ENCODE measurements around the gene ANTKMT. TPM values are rescaled to one million over a fixed set of nuclear protein-coding genes. Genes with fewer than 3 reads are reported as not detected.

Gene ANTKMT
- total RNA-seq, 3 donors from 2014 or later: 29.9 to 35.7 (median 30.4) TPM

DNA sequence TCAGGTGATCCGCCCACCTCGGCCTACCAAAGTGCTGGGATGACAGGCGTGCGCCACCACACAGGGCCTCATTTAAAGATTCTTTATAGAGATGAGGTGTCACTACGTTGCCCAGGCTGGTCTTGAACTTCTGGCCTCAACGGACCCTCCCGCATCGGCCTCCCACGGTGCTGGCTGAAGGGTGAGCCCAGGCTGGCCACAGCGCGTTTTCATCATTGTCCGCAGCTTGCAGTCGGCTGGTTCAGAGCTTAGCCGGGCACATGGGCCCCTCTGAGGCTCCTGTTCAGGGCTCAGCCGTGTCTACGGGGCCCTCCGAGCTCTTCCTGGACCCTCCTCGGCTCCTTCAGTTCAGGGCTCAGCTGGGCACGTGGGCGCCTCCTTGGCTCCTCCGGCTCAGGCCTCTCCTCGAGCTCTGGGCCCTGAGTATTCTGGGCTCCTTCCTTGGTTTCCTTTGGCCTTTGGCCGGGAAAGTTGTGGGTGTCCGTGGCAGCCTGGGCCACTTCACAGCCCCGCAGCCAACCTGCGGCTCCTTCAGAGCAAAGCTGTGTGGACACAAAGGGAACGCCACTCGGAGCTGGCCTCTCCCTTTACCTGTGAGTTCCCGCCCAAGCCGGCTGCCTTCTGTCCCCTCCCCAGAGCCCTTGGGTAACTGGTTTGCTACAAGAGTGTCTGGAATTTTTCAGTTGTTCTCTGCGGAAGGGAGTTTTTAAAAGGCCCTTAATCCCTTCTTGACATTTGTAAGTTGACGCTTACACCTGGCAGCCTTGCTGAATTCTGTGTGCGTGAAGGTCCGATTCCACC, 38.4 kb downstream of the ANTKMT start:
- Histone ChIP-seq H3K4me3 (no peak overlapping the region), H3K27ac (peak overlapping the region in 1 of 2 donors; percentile 4), H3K4me1 (no peaks in the 10 kb centered on the region), H3K36me3 (no peaks in the 10 kb centered on the region), H3K9me3 (no peaks in the 10 kb centered on the region), H3K27me3 (peaks cover 0 to 21% of the 10 kb centered on the region in 2 donors)
- DNase-seq (ENCODE audit: low spot score in 2 of 2): no peak
- intact Hi-C loops (cut with DNase I; ENCODE audit: low total_unique reads): no loop called here
- no peak for TF ChIP-seq POLR2AphosphoS5 (IDR thresholded peaks at IDR 0.05)
- TF ChIP-seq POLR2A (IDR thresholded peaks at IDR 0.05): no peak
- TF ChIP-seq, protein P1, sequence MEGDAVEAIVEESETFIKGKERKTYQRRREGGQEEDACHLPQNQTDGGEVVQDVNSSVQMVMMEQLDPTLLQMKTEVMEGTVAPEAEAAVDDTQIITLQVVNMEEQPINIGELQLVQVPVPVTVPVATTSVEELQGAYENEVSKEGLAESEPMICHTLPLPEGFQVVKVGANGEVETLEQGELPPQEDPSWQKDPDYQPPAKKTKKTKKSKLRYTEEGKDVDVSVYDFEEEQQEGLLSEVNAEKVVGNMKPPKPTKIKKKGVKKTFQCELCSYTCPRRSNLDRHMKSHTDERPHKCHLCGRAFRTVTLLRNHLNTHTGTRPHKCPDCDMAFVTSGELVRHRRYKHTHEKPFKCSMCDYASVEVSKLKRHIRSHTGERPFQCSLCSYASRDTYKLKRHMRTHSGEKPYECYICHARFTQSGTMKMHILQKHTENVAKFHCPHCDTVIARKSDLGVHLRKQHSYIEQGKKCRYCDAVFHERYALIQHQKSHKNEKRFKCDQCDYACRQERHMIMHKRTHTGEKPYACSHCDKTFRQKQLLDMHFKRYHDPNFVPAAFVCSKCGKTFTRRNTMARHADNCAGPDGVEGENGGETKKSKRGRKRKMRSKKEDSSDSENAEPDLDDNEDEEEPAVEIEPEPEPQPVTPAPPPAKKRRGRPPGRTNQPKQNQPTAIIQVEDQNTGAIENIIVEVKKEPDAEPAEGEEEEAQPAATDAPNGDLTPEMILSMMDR (IDR thresholded peaks at IDR 0.05): no peak

DNA sequence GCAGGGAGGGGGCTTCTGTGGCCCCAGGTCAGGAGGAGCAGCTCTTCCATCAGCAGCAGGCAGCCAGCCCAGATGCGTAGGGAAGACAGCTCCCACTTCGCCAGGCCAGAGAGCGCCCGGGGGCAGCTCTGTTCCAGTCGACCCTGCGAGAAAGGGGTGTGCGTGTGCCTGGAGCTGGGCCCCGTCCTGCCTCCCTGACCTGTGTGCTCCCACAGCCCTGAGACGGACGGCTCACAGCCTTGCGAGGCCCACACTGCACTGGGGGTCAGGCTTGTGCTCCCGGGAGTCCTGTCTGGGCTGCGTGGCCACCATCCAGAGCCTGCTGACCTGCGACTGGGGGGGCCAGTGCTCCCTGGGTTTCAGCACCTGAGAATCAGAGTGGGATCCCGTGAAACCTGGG, 39.1 kb downstream of the ANTKMT start:
- intact Hi-C loops (cut with DNase I; ENCODE audit: low total_unique reads): no loop called here

DNA sequence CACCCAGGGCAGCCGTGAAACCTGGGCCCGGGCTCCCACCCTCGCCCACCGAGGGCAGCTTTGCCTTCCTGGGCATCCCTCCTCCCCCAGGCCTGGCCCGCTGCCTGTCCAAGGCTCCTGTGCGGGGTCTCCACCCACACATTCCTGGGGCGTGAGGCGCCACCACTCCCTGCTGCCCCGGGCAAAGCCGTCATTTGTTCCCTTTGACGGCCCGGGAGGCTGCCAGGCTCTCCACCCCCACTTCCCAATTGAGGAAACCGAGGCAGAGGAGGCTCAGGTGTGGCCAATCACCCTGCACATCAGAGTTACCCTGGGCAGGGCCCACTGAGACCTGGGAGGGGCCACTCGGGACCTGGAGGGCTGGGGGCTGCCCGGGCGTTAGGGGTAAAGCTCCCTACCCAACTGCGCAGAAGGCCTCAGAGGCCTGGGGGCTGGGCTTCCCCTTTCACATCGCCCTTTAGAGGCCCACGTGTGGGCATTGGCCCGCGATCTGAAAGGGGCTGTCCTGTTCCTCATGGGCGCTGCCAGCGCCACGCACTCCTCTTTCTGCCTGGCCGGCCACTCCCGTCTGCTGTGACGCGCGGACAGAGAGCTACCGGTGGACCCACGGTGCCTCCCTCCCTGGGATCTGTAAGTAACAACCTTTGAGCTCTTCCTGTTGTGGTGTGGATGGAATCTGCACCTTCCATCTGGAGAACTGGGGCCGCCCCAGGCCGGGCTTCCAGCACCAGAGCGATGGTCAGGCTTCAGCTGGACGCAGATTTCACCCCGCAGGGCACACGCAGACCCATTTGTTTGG, 39.8 kb downstream of the ANTKMT start, which contains the start of gene MSLN:
Gene MSLN (plus strand): TSS at position 190 of the 799 bp plus-strand sequence. CDS start 1,947 bp downstream, outside the sequence.
- no peaks in the 10 kb centered on the region for H3K9me3 ChIP-seq
- H3K36me3 ChIP-seq: no peaks in the 10 kb centered on the region
- intact Hi-C loops (cut with DNase I; ENCODE audit: low total_unique reads): no loop called here
- H3K27me3 ChIP-seq: peaks cover 0 to 36% of the 10 kb centered on the region in 2 donors
- TF ChIP-seq, protein P1 (IDR thresholded peaks at IDR 0.05): no peak
- no peak for TF ChIP-seq POLR2A (IDR thresholded peaks at IDR 0.05)
- no peak for TF ChIP-seq POLR2AphosphoS5 (IDR thresholded peaks at IDR 0.05)
- no peaks in the 10 kb centered on the region for H3K4me1 ChIP-seq
- no peak for DNase-seq (ENCODE audit: low spot score in 2 of 2)
- H3K27ac ChIP-seq: peak within 1 kb of the TSS in 1 of 2 donors; percentile 4
- no peak within 1 kb of the TSS for H3K4me3 ChIP-seq

More for the DNA sequence above, 39.1 kb downstream of the ANTKMT start:
- H3K4me3 ChIP-seq: no peak overlapping the region
- peak overlapping the region in 1 of 2 donors; percentile 4 for H3K27ac ChIP-seq
- TF ChIP-seq POLR2A (IDR thresholded peaks at IDR 0.05) (no peak), POLR2AphosphoS5 (IDR thresholded peaks at IDR 0.05) (no peak)
- TF ChIP-seq, protein P1 (IDR thresholded peaks at IDR 0.05): no peak
- H3K4me1 ChIP-seq: no peaks in the 10 kb centered on the region
- no peaks in the 10 kb centered on the region for H3K36me3 ChIP-seq
- DNase-seq (ENCODE audit: low spot score in 2 of 2): no peak
- H3K9me3 ChIP-seq: no peaks in the 10 kb centered on the region
- H3K27me3 ChIP-seq: peaks cover 0 to 29% of the 10 kb centered on the region in 2 donors

DNA sequence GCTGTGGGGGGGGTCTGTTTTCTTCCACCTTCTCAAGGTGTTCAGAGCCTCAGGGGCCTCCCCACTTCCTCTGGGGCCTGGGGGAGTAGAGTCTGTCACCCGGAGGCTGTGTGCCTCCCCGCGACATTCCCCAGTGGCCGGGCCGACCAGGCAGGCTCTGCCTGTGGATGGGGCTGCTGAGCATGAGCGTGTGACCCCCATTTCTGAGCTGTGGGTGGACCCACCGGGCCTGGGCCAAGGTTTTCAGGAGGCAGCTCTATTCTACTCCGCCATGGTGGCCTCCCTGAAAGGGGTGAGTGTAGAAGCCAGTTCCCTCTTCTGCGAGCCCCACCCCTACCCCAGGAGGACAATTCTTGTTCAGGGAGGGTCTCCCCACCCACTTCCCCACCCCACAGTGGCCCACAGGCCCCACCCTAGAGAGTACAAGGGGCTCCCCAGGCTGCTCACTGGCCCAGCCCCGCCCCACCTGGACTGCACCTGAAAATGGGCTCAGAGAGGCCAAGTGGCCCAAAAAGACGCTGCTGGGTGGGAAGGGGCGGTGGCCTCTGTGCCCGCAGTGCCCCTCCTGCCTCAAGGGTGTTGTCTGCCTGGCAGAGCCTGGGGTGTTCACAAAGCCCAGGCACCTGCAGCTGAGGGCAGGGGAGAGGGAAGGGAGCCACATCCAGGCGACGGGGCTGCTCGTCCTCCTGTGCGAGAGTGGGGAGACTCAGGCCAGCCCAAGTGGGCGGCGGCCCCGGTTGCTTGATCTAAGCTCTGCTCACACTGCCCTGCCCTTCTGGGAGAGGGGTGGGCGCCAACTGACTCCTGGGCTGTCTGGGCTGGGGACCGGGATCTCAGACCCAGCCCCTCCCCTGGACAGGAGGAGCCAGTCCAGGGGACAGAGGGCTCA, 40.9 kb downstream of the ANTKMT start:
- no peak overlapping the region for H3K27ac ChIP-seq
- H3K4me1 ChIP-seq: no peaks in the 10 kb centered on the region

More for the DNA sequence above, 40.9 kb downstream of the ANTKMT start:
- H3K36me3 ChIP-seq: no peaks in the 10 kb centered on the region
- H3K9me3 ChIP-seq: no peaks in the 10 kb centered on the region
- no peak overlapping the region for H3K4me3 ChIP-seq
- no peak for DNase-seq (ENCODE audit: low spot score in 2 of 2)
- peaks cover 0 to 38% of the 10 kb centered on the region in 2 donors for H3K27me3 ChIP-seq
- no peak for TF ChIP-seq POLR2AphosphoS5 (IDR thresholded peaks at IDR 0.05)
- TF ChIP-seq POLR2A (IDR thresholded peaks at IDR 0.05): no peak
- TF ChIP-seq, protein P1 (IDR thresholded peaks at IDR 0.05): no peak
- intact Hi-C loops (cut with DNase I; ENCODE audit: low total_unique reads): no loop called here

Data from breast epithelium (tissue), 4 donors.